Right lobe of liver (tissue), 4 donors: ENCODE data around the gene TMEM88.

ENCODE experiments used
- CTCF ChIP-seq, 4 donors: fragments of 200-600 bp in 3 of 4; fragments of 450-650 bp in 1 of 4; IDR thresholded peaks; one replicate each; pipeline versions ENCODE4 v1.5.1 to v1.8.0; 2016 to 2022; ENCODE audit warnings: antibody characterized with exemption in 4 of 4, mild to moderate bottlenecking in 2 of 4
- POLR2A ChIP-seq: fragments of 450-650 bp; IDR thresholded peaks from one replicate; pipeline ENCODE4 v1.6.1; 2017; ENCODE audit warnings: antibody characterized with exemption, mild to moderate bottlenecking
- donor health status: DM: no; HTN: no; CAD: no.
- donor health status: DM: no; HTN: no; CAD: no.
- donor health status: DM: no; HTN: yes; CAD: no.

- no peak for TF ChIP-seq POLR2A
- TF ChIP-seq CTCF (IDR thresholded peaks at IDR 0.05) = no peak
Observed at GRCh38 chr17:7880076-7880868, 25.4 kb downstream of the TMEM88 start.
